ENCODE measurements around the gene CLEC10A. TPM values are rescaled to one million over a fixed set of nuclear protein-coding genes. Genes with fewer than 3 reads are reported as not detected.
"Not testable (repeated sequence)": the region's sequence is repeated elsewhere in the genome, so short reads cannot be mapped to it uniquely, and the experiment has no call there.

CLEC10A gene
- total RNA-seq, 2 experiments from 2014 or later: not detected

GRCh38 chr17:7077911-7078546 lies 2.0 kb downstream of the CLEC10A start:
- Mint-ChIP-seq H3K9me3 (no peaks in the 10 kb centered on the region), H3K27ac (no peak overlapping the region), H3K4me3 (no peak overlapping the region), H3K27me3 (peaks cover 1% of the 10 kb centered on the region), H3K36me3 (ENCODE audit: low read depth) (peaks cover 2% of the 10 kb centered on the region), H3K4me1 (peaks cover 23% of the 10 kb centered on the region)
- POLR2A ChIA-PET: no interaction called here
- CTCF ChIA-PET: interaction anchor here (0.6 kb wide), 1 partner anchor 100 kb away, joined by 3 read pairs; no protein-coding TSS in a partner anchor
- DNase-seq: no peak

GRCh38 chr17:7074931-7075330 lies 5.1 kb downstream of the CLEC10A start:
- Mint-ChIP-seq H3K9me3 (no peaks in the 10 kb centered on the region), H3K36me3 (ENCODE audit: low read depth) (no peaks in the 10 kb centered on the region), H3K27me3 (peaks cover 9% of the 10 kb centered on the region), H3K4me3 (no peak overlapping the region), H3K4me1 (no peaks in the 10 kb centered on the region), H3K27ac (no peak overlapping the region)
- DNase-seq: no peak
- CTCF ChIA-PET: no interaction called here
- POLR2A ChIA-PET: no interaction called here

- peaks cover 14% of the 10 kb centered on the region for H3K9me3 Mint-ChIP-seq
- CTCF ChIA-PET: no interaction called here
These were observed 7.6 kb downstream of the CLEC10A start for GRCh38 chr17:7072406-7072805.

GRCh38 chr17:7070712-7071111 lies 9.3 kb downstream of the CLEC10A start:
- no peak overlapping the region for H3K27ac Mint-ChIP-seq
- peaks cover 9% of the 10 kb centered on the region for H3K27me3 Mint-ChIP-seq
- H3K4me3 Mint-ChIP-seq: no peak overlapping the region
- DNase-seq: no peak
- POLR2A ChIA-PET: no interaction called here
- H3K9me3 Mint-ChIP-seq: peaks cover 18% of the 10 kb centered on the region
- H3K4me1 Mint-ChIP-seq: no peaks in the 10 kb centered on the region
- H3K36me3 Mint-ChIP-seq (ENCODE audit: low read depth): no peaks in the 10 kb centered on the region
- CTCF ChIA-PET: interaction anchor here (0.7 to 1.1 kb wide), 3 partner anchors 27 to 107 kb away, joined by 3 to 4 read pairs (median 3); no protein-coding TSS in a partner anchor

More at GRCh38 chr17:7072406-7072805, 7.6 kb downstream of the CLEC10A start:
- POLR2A ChIA-PET: no interaction called here
- DNase-seq: no peak
- H3K4me1 Mint-ChIP-seq: no peaks in the 10 kb centered on the region
- H3K36me3 Mint-ChIP-seq (ENCODE audit: low read depth): no peaks in the 10 kb centered on the region
- H3K4me3 Mint-ChIP-seq: no peak overlapping the region
- H3K27me3 Mint-ChIP-seq: peaks cover 9% of the 10 kb centered on the region
- H3K27ac Mint-ChIP-seq: no peak overlapping the region

- Mint-ChIP-seq H3K27me3 (peaks cover 9% of the 10 kb centered on the region), H3K36me3 (ENCODE audit: low read depth) (no peaks in the 10 kb centered on the region), H3K9me3 (peaks cover 18% of the 10 kb centered on the region), H3K27ac (no peak overlapping the region), H3K4me3 (no peak overlapping the region), H3K4me1 (no peaks in the 10 kb centered on the region)
- ChIA-PET POLR2A (no interaction called here), CTCF (no interaction called here)
- DNase-seq: no peak
These were observed 11.8 kb downstream of the CLEC10A start for GRCh38 chr17:7068268-7068667.

- H3K27ac Mint-ChIP-seq: no peak overlapping the region
- CTCF ChIA-PET: no interaction called here
- DNase-seq: no peak
- H3K27me3 Mint-ChIP-seq: peaks cover 4% of the 10 kb centered on the region
- POLR2A ChIA-PET: no interaction called here
- H3K4me3 Mint-ChIP-seq: no peak overlapping the region
- H3K36me3 Mint-ChIP-seq (ENCODE audit: low read depth): no peaks in the 10 kb centered on the region
- peaks cover 18% of the 10 kb centered on the region for H3K9me3 Mint-ChIP-seq
- no peaks in the 10 kb centered on the region for H3K4me1 Mint-ChIP-seq
These were observed 12.9 kb downstream of the CLEC10A start for GRCh38 chr17:7067198-7067597.

- CTCF ChIA-PET: no interaction called here
- POLR2A ChIA-PET: no interaction called here
- DNase-seq: no peak
These were observed 15.8 kb downstream of the CLEC10A start for GRCh38 chr17:7064261-7064660.

GRCh38 chr17:7063518-7064094 lies 16.4 kb downstream of the CLEC10A start:
- Mint-ChIP-seq H3K27me3 (no peaks in the 10 kb centered on the region), H3K27ac (no peak overlapping the region), H3K36me3 (ENCODE audit: low read depth) (no peaks in the 10 kb centered on the region), H3K4me3 (no peak overlapping the region), H3K4me1 (peaks cover 5% of the 10 kb centered on the region), H3K9me3 (peaks cover 14% of the 10 kb centered on the region)
- DNase-seq: no peak
- ChIA-PET CTCF (interaction anchor here (0.6 to 1.2 kb wide), 4 partner anchors 11 to 335 kb away, joined by 3 to 4 read pairs (median 3); no protein-coding TSS in a partner anchor), POLR2A (no interaction called here)

More at GRCh38 chr17:7064261-7064660, 15.8 kb downstream of the CLEC10A start:
- no peaks in the 10 kb centered on the region for H3K27me3 Mint-ChIP-seq
- no peak overlapping the region for H3K27ac Mint-ChIP-seq
- peaks cover 5% of the 10 kb centered on the region for H3K4me1 Mint-ChIP-seq
- H3K4me3 Mint-ChIP-seq: no peak overlapping the region
- peaks cover 18% of the 10 kb centered on the region for H3K9me3 Mint-ChIP-seq
- H3K36me3 Mint-ChIP-seq (ENCODE audit: low read depth): no peaks in the 10 kb centered on the region

GRCh38 chr17:7060165-7060891 lies 19.7 kb downstream of the CLEC10A start:
- ChIA-PET POLR2A (no interaction called here), CTCF (interaction anchor here (1.5 to 3.7 kb wide), 2 partner anchors 14 to 65 kb away, joined by 3 to 14 read pairs; no protein-coding TSS in a partner anchor)
- no peaks in the 10 kb centered on the region for H3K9me3 Mint-ChIP-seq
- peaks cover 5% of the 10 kb centered on the region for H3K4me1 Mint-ChIP-seq
- DNase-seq: no peak
- no peak overlapping the region for H3K27ac Mint-ChIP-seq
- H3K4me3 Mint-ChIP-seq: no peak overlapping the region
- no peaks in the 10 kb centered on the region for H3K36me3 Mint-ChIP-seq (ENCODE audit: low read depth)
- no peaks in the 10 kb centered on the region for H3K27me3 Mint-ChIP-seq

GRCh38 chr17:7058831-7059447 lies 21.1 kb downstream of the CLEC10A start:
- POLR2A ChIA-PET: no interaction called here
- H3K27ac Mint-ChIP-seq: no peak overlapping the region
- H3K4me1 Mint-ChIP-seq: peaks cover 5% of the 10 kb centered on the region
- H3K27me3 Mint-ChIP-seq: no peaks in the 10 kb centered on the region
- no peak overlapping the region for H3K4me3 Mint-ChIP-seq
- CTCF ChIA-PET: interaction anchor here (0.7 to 3.7 kb wide), 3 partner anchors 13 to 66 kb away, joined by 3 to 14 read pairs (median 4); no protein-coding TSS in a partner anchor
- no peaks in the 10 kb centered on the region for H3K9me3 Mint-ChIP-seq
- no peak for DNase-seq
- no peaks in the 10 kb centered on the region for H3K36me3 Mint-ChIP-seq (ENCODE audit: low read depth)

- peaks cover 6% of the 10 kb centered on the region for H3K4me1 Mint-ChIP-seq
- H3K9me3 Mint-ChIP-seq: no peaks in the 10 kb centered on the region
- no peak overlapping the region for H3K4me3 Mint-ChIP-seq
- H3K27me3 Mint-ChIP-seq: no peaks in the 10 kb centered on the region
- ChIA-PET CTCF (interaction anchor here (0.7 to 3.7 kb wide), 3 partner anchors 10 to 79 kb away, joined by 3 to 14 read pairs (median 3); no protein-coding TSS in a partner anchor), POLR2A (no interaction called here)
- no peaks in the 10 kb centered on the region for H3K36me3 Mint-ChIP-seq (ENCODE audit: low read depth)
- no peak overlapping the region for H3K27ac Mint-ChIP-seq
- DNase-seq: no peak
These were observed 23.7 kb downstream of the CLEC10A start for GRCh38 chr17:7056386-7056785.

- H3K36me3 Mint-ChIP-seq (ENCODE audit: low read depth); H3K27me3 Mint-ChIP-seq; DNase-seq; H3K9me3 Mint-ChIP-seq; H3K27ac Mint-ChIP-seq; H3K4me3 Mint-ChIP-seq; POLR2A ChIA-PET: not testable (repeated sequence)
- peaks cover 18% of the 10 kb centered on the region for H3K4me1 Mint-ChIP-seq
- CTCF ChIA-PET: interaction anchor here (0.6 to 2.5 kb wide), 5 partner anchors 13 to 138 kb away, joined by 3 to 16 read pairs (median 3); no protein-coding TSS in a partner anchor
These were observed 29.5 kb downstream of the CLEC10A start for GRCh38 chr17:7050583-7050982.

GRCh38 chr17:7048968-7049367 lies 31.1 kb downstream of the CLEC10A start:
- DNase-seq: no peak
- peaks cover 3% of the 10 kb centered on the region for H3K27me3 Mint-ChIP-seq
- no peaks in the 10 kb centered on the region for H3K9me3 Mint-ChIP-seq
- no peak overlapping the region for H3K4me3 Mint-ChIP-seq
- ChIA-PET CTCF (interaction anchor here (1.7 kb wide), 1 partner anchor 128 kb away, joined by 5 read pairs; no protein-coding TSS in a partner anchor), POLR2A (no interaction called here)
- H3K4me1 Mint-ChIP-seq: peaks cover 18% of the 10 kb centered on the region
- H3K36me3 Mint-ChIP-seq (ENCODE audit: low read depth): no peaks in the 10 kb centered on the region
- no peak overlapping the region for H3K27ac Mint-ChIP-seq
